ENCODE measurements around the gene HGFAC. TPM values are rescaled to one million over a fixed set of nuclear protein-coding genes. Genes with fewer than 3 reads are reported as not detected.

The HGFAC gene
- polyA plus RNA-seq, 1 donor from 2014 or later = 16.2 TPM

GRCh38 chr4:3479358-3480101, 37.8 kb downstream of the HGFAC start (continued):
- TF ChIP-seq CTCF (IDR thresholded peaks at IDR 0.05; ENCODE audit: poor library complexity, severe bottlenecking) (no peak), MXI1 (conservative IDR thresholded peaks at IDR 0.05; ENCODE audit: poor library complexity, severe bottlenecking) (no peak), SMC3 (conservative IDR thresholded peaks at IDR 0.05; ENCODE audit: poor library complexity) (no peak)

DNA sequence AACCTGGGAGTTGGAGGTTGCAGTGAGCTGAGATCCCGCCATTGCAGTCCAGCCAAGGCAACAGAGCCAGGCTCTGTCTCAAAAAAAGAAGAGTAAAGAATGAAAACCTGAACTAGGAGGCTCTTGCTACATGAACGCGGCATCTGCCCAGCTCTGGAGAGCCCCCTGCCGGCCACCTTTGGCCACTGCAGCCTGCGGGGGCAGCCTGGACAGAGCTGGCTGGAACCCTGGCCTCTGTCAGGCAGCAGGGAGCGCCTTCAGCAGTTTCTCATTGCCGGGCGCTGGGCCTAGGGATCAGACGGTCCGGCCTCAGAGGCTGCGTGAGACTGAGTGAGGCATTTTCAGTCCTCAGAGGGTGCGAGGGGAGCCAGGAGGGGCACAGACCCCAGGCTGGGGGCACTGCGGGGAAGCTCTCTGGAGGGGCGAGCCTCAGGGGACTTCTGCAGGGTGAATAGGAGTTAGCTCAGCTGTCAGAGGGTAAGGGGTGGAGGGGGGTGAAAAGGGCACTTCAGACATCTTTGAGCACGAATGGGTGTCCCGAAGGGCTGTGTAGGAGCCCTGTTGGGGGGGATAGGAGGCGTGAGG, 38.9 kb downstream of the HGFAC start:
- Histone ChIP-seq H2AFZ (ENCODE audit: low read depth, low read length) (no peak overlapping the region), H3F3A (ENCODE audit: insufficient read depth, low read length, poor library complexity, severe bottlenecking) (no peaks in the 10 kb centered on the region), H3K27ac (ENCODE audit: low read length) (no peak overlapping the region), H3K9me3 (ENCODE audit: low read length) (no peaks in the 10 kb centered on the region), H3K27me3 (ENCODE audit: insufficient read depth, low read depth, low read length) (no peaks in the 10 kb centered on the region), H3K4me2 (ENCODE audit: low read length) (no peak overlapping the region), H3K4me3 (ENCODE audit: low read length) (no peak overlapping the region), H3K9ac (ENCODE audit: low read length) (no peak overlapping the region), H3K79me2 (replicated peaks; ENCODE audit: insufficient read depth, low read length) (no peaks in the 10 kb centered on the region), H3K9me2 (ENCODE audit: insufficient read depth, low read length) (no peaks in the 10 kb centered on the region), H3K36me3 (ENCODE audit: insufficient read depth, low read length) (no peaks in the 10 kb centered on the region), H4K20me1 (ENCODE audit: insufficient read depth) (no peaks in the 10 kb centered on the region)
- TF ChIP-seq EP300 (conservative IDR thresholded peaks at IDR 0.05; ENCODE audit: poor library complexity, severe bottlenecking) (no peak), TAF1 (IDR thresholded peaks at IDR 0.05; ENCODE audit: low read depth) (no peak), SMC3 (conservative IDR thresholded peaks at IDR 0.05; ENCODE audit: poor library complexity) (peak; percentile 94), RAD21 (conservative IDR thresholded peaks at IDR 0.05) (peak; percentile 88), CTCF (IDR thresholded peaks at IDR 0.05; ENCODE audit: poor library complexity, severe bottlenecking) (peak; percentile 94), POLR2AphosphoS5 (IDR thresholded peaks at IDR 0.05) (no peak), MXI1 (conservative IDR thresholded peaks at IDR 0.05; ENCODE audit: poor library complexity, severe bottlenecking) (no peak), EZH2 (IDR thresholded peaks at IDR 0.05; ENCODE audit: borderline replicate concordance, insufficient read depth, low read length, poor library complexity, severe bottlenecking) (no peak)

DNA sequence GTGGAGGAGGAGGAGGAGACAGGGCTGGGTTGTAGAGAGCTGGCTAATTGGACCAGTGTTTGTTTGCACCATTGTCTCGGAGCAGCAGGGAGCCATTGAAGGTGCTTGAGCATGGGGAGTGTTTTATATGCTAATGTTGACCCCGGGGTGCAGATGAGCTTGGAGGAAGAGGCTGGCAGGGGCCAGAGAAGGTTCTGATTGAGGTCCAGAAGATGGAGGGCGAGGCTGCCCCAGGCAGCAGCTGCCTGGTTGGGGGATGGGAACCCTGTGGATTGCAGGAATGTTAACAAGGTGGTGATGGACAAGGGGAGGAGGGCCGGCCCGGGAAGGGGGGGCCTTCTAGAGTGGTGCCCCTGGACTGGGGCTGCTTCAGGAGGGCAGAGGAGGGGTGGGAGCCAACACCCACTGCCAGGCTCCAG, 39.4 kb downstream of the HGFAC start:
- no peak overlapping the region for H3K4me2 ChIP-seq (ENCODE audit: low read length)
- H4K20me1 ChIP-seq (ENCODE audit: insufficient read depth) = no peaks in the 10 kb centered on the region
- no peaks in the 10 kb centered on the region for H3K9me3 ChIP-seq (ENCODE audit: low read length)
- no peaks in the 10 kb centered on the region for H3K36me3 ChIP-seq (ENCODE audit: insufficient read depth, low read length)
- H3K27me3 ChIP-seq (ENCODE audit: insufficient read depth, low read depth, low read length) = no peaks in the 10 kb centered on the region
- H3K9ac ChIP-seq (ENCODE audit: low read length) = no peak overlapping the region
- TF ChIP-seq EP300 (conservative IDR thresholded peaks at IDR 0.05; ENCODE audit: poor library complexity, severe bottlenecking) = no peak
- no peak for TF ChIP-seq TAF1 (IDR thresholded peaks at IDR 0.05; ENCODE audit: low read depth)
- TF ChIP-seq EZH2 (IDR thresholded peaks at IDR 0.05; ENCODE audit: borderline replicate concordance, insufficient read depth, low read length, poor library complexity, severe bottlenecking) = no peak
- TF ChIP-seq SMC3 (conservative IDR thresholded peaks at IDR 0.05; ENCODE audit: poor library complexity) = no peak
- no peak for TF ChIP-seq CTCF (IDR thresholded peaks at IDR 0.05; ENCODE audit: poor library complexity, severe bottlenecking)
- TF ChIP-seq RAD21 (conservative IDR thresholded peaks at IDR 0.05) = no peak
- no peak for TF ChIP-seq MXI1 (conservative IDR thresholded peaks at IDR 0.05; ENCODE audit: poor library complexity, severe bottlenecking)
- TF ChIP-seq, protein P1, sequence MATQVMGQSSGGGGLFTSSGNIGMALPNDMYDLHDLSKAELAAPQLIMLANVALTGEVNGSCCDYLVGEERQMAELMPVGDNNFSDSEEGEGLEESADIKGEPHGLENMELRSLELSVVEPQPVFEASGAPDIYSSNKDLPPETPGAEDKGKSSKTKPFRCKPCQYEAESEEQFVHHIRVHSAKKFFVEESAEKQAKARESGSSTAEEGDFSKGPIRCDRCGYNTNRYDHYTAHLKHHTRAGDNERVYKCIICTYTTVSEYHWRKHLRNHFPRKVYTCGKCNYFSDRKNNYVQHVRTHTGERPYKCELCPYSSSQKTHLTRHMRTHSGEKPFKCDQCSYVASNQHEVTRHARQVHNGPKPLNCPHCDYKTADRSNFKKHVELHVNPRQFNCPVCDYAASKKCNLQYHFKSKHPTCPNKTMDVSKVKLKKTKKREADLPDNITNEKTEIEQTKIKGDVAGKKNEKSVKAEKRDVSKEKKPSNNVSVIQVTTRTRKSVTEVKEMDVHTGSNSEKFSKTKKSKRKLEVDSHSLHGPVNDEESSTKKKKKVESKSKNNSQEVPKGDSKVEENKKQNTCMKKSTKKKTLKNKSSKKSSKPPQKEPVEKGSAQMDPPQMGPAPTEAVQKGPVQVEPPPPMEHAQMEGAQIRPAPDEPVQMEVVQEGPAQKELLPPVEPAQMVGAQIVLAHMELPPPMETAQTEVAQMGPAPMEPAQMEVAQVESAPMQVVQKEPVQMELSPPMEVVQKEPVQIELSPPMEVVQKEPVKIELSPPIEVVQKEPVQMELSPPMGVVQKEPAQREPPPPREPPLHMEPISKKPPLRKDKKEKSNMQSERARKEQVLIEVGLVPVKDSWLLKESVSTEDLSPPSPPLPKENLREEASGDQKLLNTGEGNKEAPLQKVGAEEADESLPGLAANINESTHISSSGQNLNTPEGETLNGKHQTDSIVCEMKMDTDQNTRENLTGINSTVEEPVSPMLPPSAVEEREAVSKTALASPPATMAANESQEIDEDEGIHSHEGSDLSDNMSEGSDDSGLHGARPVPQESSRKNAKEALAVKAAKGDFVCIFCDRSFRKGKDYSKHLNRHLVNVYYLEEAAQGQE (IDR thresholded peaks at IDR 0.05; ENCODE audit: borderline replicate concordance) = no peak
- no peak for TF ChIP-seq POLR2AphosphoS5 (IDR thresholded peaks at IDR 0.05)
- H2AFZ ChIP-seq (ENCODE audit: low read depth, low read length) = no peak overlapping the region
- no peak overlapping the region for H3K27ac ChIP-seq (ENCODE audit: low read length)
- H3K79me2 ChIP-seq (replicated peaks; ENCODE audit: insufficient read depth, low read length) = no peaks in the 10 kb centered on the region
- no peaks in the 10 kb centered on the region for H3K9me2 ChIP-seq (ENCODE audit: insufficient read depth, low read length)
- H3F3A ChIP-seq (ENCODE audit: insufficient read depth, low read length, poor library complexity, severe bottlenecking) = no peaks in the 10 kb centered on the region
- H3K4me3 ChIP-seq (ENCODE audit: low read length) = no peak overlapping the region

Measured in neural cell (in vitro differentiated cells).